ENCODE data around the gene RNFT2.

Gene RNFT2

GRCh38 chr12:116709768-116710167 lies 28.3 kb upstream of the RNFT2 start:
- no peak for TF ChIP-seq CTCF (conservative IDR thresholded peaks at IDR 0.05; ENCODE audit: low read depth, low read length)
- no peak for DNase-seq (ENCODE audit: low read depth)
- no peak overlapping the region for H3K4me3 ChIP-seq (ENCODE audit: low read length)

GRCh38 chr12:116710370-116711150 lies 27.6 kb upstream of the RNFT2 start:
- DNase-seq (ENCODE audit: low read depth) = no peak
- TF ChIP-seq CTCF (conservative IDR thresholded peaks at IDR 0.05; ENCODE audit: low read depth, low read length) = no peak
- H3K4me3 ChIP-seq (ENCODE audit: low read length) = no peak overlapping the region

GRCh38 chr12:116712458-116713303 lies 25.4 kb upstream of the RNFT2 start:
- DNase-seq (ENCODE audit: low read depth) = no peak
- no peak overlapping the region for H3K4me3 ChIP-seq (ENCODE audit: low read length)
- TF ChIP-seq CTCF (conservative IDR thresholded peaks at IDR 0.05; ENCODE audit: low read depth, low read length) = no peak

GRCh38 chr12:116713527-116713926 lies 24.6 kb upstream of the RNFT2 start:
- no peak overlapping the region for H3K4me3 ChIP-seq (ENCODE audit: low read length)
- TF ChIP-seq CTCF (conservative IDR thresholded peaks at IDR 0.05; ENCODE audit: low read depth, low read length) = no peak
- DNase-seq (ENCODE audit: low read depth) = no peak

GRCh38 chr12:116714175-116714574 lies 23.9 kb upstream of the RNFT2 start:
- DNase-seq (ENCODE audit: low read depth) = no peak
- no peak for TF ChIP-seq CTCF (conservative IDR thresholded peaks at IDR 0.05; ENCODE audit: low read depth, low read length)
- no peak overlapping the region for H3K4me3 ChIP-seq (ENCODE audit: low read length)

GRCh38 chr12:116717466-116718437 lies 20.4 kb upstream of the RNFT2 start:
- no peak for DNase-seq (ENCODE audit: low read depth)
- no peak overlapping the region for H3K4me3 ChIP-seq (ENCODE audit: low read length)
- no peak for TF ChIP-seq CTCF (conservative IDR thresholded peaks at IDR 0.05; ENCODE audit: low read depth, low read length)

All from retinal pigment epithelial cell (primary cell).